Naive thymus-derived CD4-positive, alpha-beta T cell (primary cell): ENCODE results near the gene UBE3B. TPM values are rescaled to one million over a fixed set of nuclear protein-coding genes. Genes with fewer than 3 reads are reported as not detected.

Source experiments
- ATAC-seq: fragments of 150-1000 bp; cut with Tn5 transposase; 2 replicates; pipeline ENCODE4 v1.10.0; 2021; ENCODE audit warnings: mild to moderate bottlenecking, moderate library complexity
- CTCF ChIA-PET: fragments of 350-600 bp; sonication (Branson Sonifier 250); formaldehyde crosslinking; loops from one replicate; lab custom pipeline; 2021; ENCODE audit warnings: antibody characterized with exemption; lab: Charles Lee
- POLR2A ChIA-PET: fragments of 350-600 bp; sonication (Branson Sonifier 250); formaldehyde crosslinking; loops from one replicate; lab custom pipeline; 2021; ENCODE audit warnings: antibody characterized with exemption, inconsistent platforms; lab: Charles Lee
- DNase-seq, 9 donors: peaks; one replicate each; pipeline versions ENCODE4 v3.0.0 to v3.0.0-alpha.2; 2020 to 2022; ENCODE audit warnings: mixed read lengths in 1 of 9
- H3K27ac ChIP-seq: one replicate; pipeline ENCODE4 v1.7.0; 2013; ENCODE audit warnings: mild to moderate bottlenecking, low read depth, low read length, moderate library complexity
- H3K27me3 ChIP-seq, 2 donors: one replicate each; pipeline ENCODE4 v1.7.0; 2013; ENCODE audit warnings: low read length in 2 of 2, mild to moderate bottlenecking in 2 of 2, moderate library complexity in 2 of 2; ENCODE audit not compliant: control insufficient read depth in 2 of 2, insufficient read depth in 2 of 2
- H3K36me3 ChIP-seq, 3 experiments: 1 replicate in 2 of 3; 2 replicates in 1 of 3; pipeline ENCODE4 v1.7.0; 2013; ENCODE audit warnings: low read length in 3 of 3, mild to moderate bottlenecking in 3 of 3, moderate library complexity in 1 of 3; ENCODE audit not compliant: insufficient read depth in 3 of 3, control insufficient read depth in 2 of 3
- H3K4me1 ChIP-seq, 2 donors: one replicate each; pipeline ENCODE4 v1.7.0; 2013; ENCODE audit warnings: low read length in 2 of 2, mild to moderate bottlenecking in 2 of 2, moderate library complexity in 1 of 2; ENCODE audit not compliant: control insufficient read depth in 2 of 2, insufficient read depth in 2 of 2
- H3K4me3 ChIP-seq: 2 replicates; pipeline ENCODE4 v1.7.0; 2013; ENCODE audit warnings: mild to moderate bottlenecking, low read length
- H3K9me3 ChIP-seq, 3 experiments: 1 replicate in 2 of 3; 2 replicates in 1 of 3; pipeline ENCODE4 v1.7.0; 2013; ENCODE audit warnings: low read length in 3 of 3; ENCODE audit not compliant: control insufficient read depth in 2 of 3
- H3K27ac Mint-ChIP-seq, 9 donors: one replicate each; pipeline ENCODE4 v1.8.0; 2020 to 2022; ENCODE audit warnings: mixed read lengths in 9 of 9, mild to moderate bottlenecking in 8 of 9, moderate library complexity in 5 of 9, inconsistent platforms in 2 of 9
- H3K27me3 Mint-ChIP-seq, 5 donors: one replicate each; pipeline ENCODE4 v1.8.0; 2021 to 2022; ENCODE audit warnings: mixed read lengths in 5 of 5, mild to moderate bottlenecking in 1 of 5
- H3K36me3 Mint-ChIP-seq, 5 donors: one replicate each; pipeline ENCODE4 v1.8.0; 2020 to 2022; ENCODE audit warnings: mixed read lengths in 5 of 5, mild to moderate bottlenecking in 3 of 5, inconsistent platforms in 1 of 5
- H3K4me1 Mint-ChIP-seq, 7 donors: one replicate each; pipeline ENCODE4 v1.8.0; 2020 to 2022; ENCODE audit warnings: mixed read lengths in 7 of 7, mild to moderate bottlenecking in 3 of 7, inconsistent platforms in 1 of 7
- H3K4me3 Mint-ChIP-seq, 10 donors: one replicate each; pipeline ENCODE4 v1.8.0; 2020 to 2022; ENCODE audit warnings: mild to moderate bottlenecking in 10 of 10, mixed read lengths in 10 of 10, moderate library complexity in 6 of 10, inconsistent platforms in 2 of 10
- H3K9me3 Mint-ChIP-seq, 11 donors: one replicate each; pipeline ENCODE4 v1.8.0; 2020 to 2022; ENCODE audit warnings: mixed read lengths in 11 of 11, mild to moderate bottlenecking in 4 of 11, inconsistent platforms in 1 of 11, moderate library complexity in 1 of 11
- intact Hi-C, 2 donors: fragments of 100-400 bp; cut with micrococcal nuclease; formaldehyde crosslinking; loops; one replicate each; pipeline ENCODE4 v1.15.1; 2023
- polyA plus RNA-seq, 2 donors: library from polyadenylated mRNA; unstranded; fragments of 300-500 nt; fragmentation: Illumina TruSeq; gene quantifications; one replicate each; pipeline ENCODE4 v1.2.3, GENCODE V29; 2021
- total RNA-seq, 6 experiments: library from RNA in 5 of 6; stranded (reverse) in 5 of 6; gene quantifications; 1 replicate in 5 of 6; 2 replicates in 1 of 6; pipeline ENCODE4 v1.2.3 and lab custom pipeline; 2021 to 2026

Gene UBE3B
- total and polyA plus RNA-seq, 7 experiments from 2014 or later: 20.2 to 62.8 (median 34.9) TPM

- DNase-seq (no peak), ATAC-seq (no peak)
- Histone ChIP-seq H3K27me3 (no peaks in the 10 kb centered on the region), H3K9me3 (no peaks in the 10 kb centered on the region), H3K4me3 (peak overlapping the region; percentile 75), H3K4me1 (peaks cover 13 to 16% of the 10 kb centered on the region in 2 donors), H3K36me3 (peaks cover 0 to 35% (median 0%) of the 10 kb centered on the region in 3 experiments), H3K27ac (peak overlapping the region; percentile 95)
- peaks cover 0 to 3% (median 0%) of the 10 kb centered on the region in 11 donors for H3K9me3 Mint-ChIP-seq
- ChIA-PET POLR2A (interaction anchor here (0.6 to 1.6 kb wide), 2 partner anchors 95 to 107 kb away, joined by 3 to 9 read pairs; partner anchors contain the start of genes KCTD10 and UBE3B), CTCF (interaction anchor here (0.7 kb wide), 1 partner anchor 1650 kb away, joined by 3 read pairs; no protein-coding TSS in a partner anchor)
- H3K36me3 Mint-ChIP-seq: peaks cover 0 to 31% (median 11%) of the 10 kb centered on the region in 5 donors
- intact Hi-C loops: loop anchor here (2.0 to 10.0 kb wide), 7 partner anchors 422 to 1812 kb away; partner anchors contain the start of genes FICD (in 2 of the 2), ANKRD13A (in 1 of the 2), ATP2A2 (in 1 of the 2) and GIT2 (in 1 of the 2)
- peak overlapping the region; percentile 90 to 97 (median 94) for H3K4me3 Mint-ChIP-seq
- H3K4me1 Mint-ChIP-seq: peaks cover 9 to 39% (median 36%) of the 10 kb centered on the region in 7 donors
- peak overlapping the region; percentile 87 to 100 (median 95) for H3K27ac Mint-ChIP-seq
- H3K27me3 Mint-ChIP-seq: no peaks in the 10 kb centered on the region
Observed at GRCh38 chr12:109572506-109572845, 95.0 kb downstream of the UBE3B start.

DNA sequence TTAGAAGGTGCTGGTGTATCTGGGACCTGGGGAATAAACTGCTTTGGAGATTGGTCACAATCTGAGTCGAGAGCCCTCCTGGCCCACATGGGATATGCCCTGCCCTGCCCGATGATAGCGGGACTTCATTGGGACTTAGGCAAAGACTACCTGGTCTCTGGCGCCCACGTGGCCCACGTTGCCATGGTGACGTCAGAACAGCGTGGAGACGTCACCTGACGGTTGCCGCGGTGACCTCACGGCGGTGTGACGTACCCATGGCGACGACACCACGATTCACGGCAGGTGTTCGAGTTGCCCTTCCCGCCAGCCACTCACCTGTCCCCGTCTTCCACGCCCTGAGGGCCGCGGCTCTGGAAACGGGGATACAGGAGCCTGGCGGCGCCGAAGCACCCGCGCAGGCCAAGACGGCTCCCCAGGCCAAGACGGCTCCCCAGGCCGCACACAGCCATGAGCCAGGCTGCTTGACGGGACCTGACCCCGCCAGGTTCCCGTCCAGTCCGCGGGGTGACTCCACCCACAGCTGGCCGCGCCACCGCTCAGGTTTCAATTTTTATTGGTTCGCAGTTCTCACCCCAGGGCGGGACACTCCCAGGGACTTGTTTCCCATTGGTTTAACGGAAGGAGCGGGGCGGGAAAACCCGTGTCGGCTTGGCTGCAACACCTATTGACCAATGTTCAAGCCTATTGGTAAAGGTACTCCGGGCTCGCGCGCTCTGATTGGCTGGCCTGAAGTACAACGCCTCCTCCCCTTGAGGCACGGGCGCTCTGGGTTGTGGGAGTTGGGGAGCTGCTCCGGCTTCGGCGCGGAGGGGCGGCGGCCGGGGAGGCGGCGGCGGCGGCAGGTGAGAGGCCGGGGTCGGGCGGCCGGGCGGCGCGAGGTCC is 95.8 kb downstream of the UBE3B start, which contains the start of the genes MMAB and MVK:
TSS of gene MMAB (minus strand) at position 476 of the 885 bp plus-strand sequence. CDS start at position 452, 24 bp downstream.
TSS of gene MVK (plus strand) at position 766 of the 885 bp plus-strand sequence. CDS start 1,029 bp downstream, outside the sequence.
- Mint-ChIP-seq H3K9me3 (peaks cover 0 to 3% (median 0%) of the 10 kb centered on the region in 11 donors), H3K4me3 (peak within 1 kb of the TSS; percentile 90 to 97 (median 94)), H3K4me1 (peaks cover 9 to 39% (median 36%) of the 10 kb centered on the region in 7 donors), H3K27me3 (no peaks in the 10 kb centered on the region), H3K27ac (peak within 1 kb of the TSS; percentile 87 to 100 (median 95)), H3K36me3 (peaks cover 0 to 28% (median 8%) of the 10 kb centered on the region in 5 donors)
- DNase-seq (peak; percentile 87 to 99 (median 99)), ATAC-seq (peak; percentile 97)
- POLR2A ChIA-PET: interaction anchor here (0.5 to 1.6 kb wide), 4 partner anchors 17 to 290 kb away, joined by 3 to 9 read pairs (median 4); partner anchors contain the start of genes KCTD10 and UBE3B
- no peaks in the 10 kb centered on the region for H3K9me3 ChIP-seq
- H3K27me3 ChIP-seq: no peaks in the 10 kb centered on the region
- CTCF ChIA-PET: interaction anchor here (0.6 to 2.0 kb wide), 3 partner anchors 25 to 1649 kb away, joined by 3 to 7 read pairs (median 5); no protein-coding TSS in a partner anchor
- peaks cover 13 to 16% of the 10 kb centered on the region in 2 donors for H3K4me1 ChIP-seq
- H3K4me3 ChIP-seq: peak within 1 kb of the TSS; percentile 75
- peaks cover 0 to 34% (median 0%) of the 10 kb centered on the region in 3 experiments for H3K36me3 ChIP-seq
- peak within 1 kb of the TSS; percentile 95 for H3K27ac ChIP-seq
- intact Hi-C loops: loop anchor here (1.0 to 10.0 kb wide), 14 partner anchors 96 to 1812 kb away; partner anchors contain the start of genes FAM222A (in 2 of the 2), FICD (in 2 of the 2), GLTP (in 2 of the 2) and KCTD10 (in 2 of the 2)

DNA sequence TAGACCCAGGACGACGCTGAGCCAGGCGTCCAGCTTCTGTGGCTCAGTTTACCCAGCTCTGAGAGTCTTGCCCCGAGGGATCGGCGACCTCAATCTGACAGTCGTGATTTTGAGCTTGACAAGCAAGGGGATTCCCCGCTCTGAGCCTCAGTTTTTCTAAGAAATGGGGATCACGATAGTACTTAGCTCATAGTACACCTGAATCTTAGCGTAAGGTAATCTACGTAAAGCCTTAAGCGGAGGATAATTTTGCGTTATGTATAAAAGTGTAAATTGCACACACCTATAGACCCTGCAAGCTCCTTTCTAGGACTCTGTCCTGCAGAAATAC is 96.4 kb downstream of the UBE3B start:
- Mint-ChIP-seq H3K27me3 (no peaks in the 10 kb centered on the region), H3K4me1 (peaks cover 9 to 39% (median 36%) of the 10 kb centered on the region in 7 donors), H3K4me3 (peak overlapping the region; percentile 90 to 97 (median 94)), H3K27ac (peak overlapping the region; percentile 87 to 100 (median 95)), H3K9me3 (peaks cover 0 to 3% (median 0%) of the 10 kb centered on the region in 11 donors), H3K36me3 (peaks cover 0 to 34% (median 8%) of the 10 kb centered on the region in 5 donors)
- DNase-seq: no peak
- Histone ChIP-seq H3K27ac (peak overlapping the region; percentile 95), H3K27me3 (no peaks in the 10 kb centered on the region), H3K4me3 (peak overlapping the region; percentile 75), H3K36me3 (peaks cover 0 to 36% (median 0%) of the 10 kb centered on the region in 3 experiments), H3K4me1 (peaks cover 13 to 16% of the 10 kb centered on the region in 2 donors), H3K9me3 (no peaks in the 10 kb centered on the region)
- peak; percentile 3 for ATAC-seq
- ChIA-PET CTCF (interaction anchor here (0.6 to 2.0 kb wide), 2 partner anchors 24 to 419 kb away, joined by 5 to 7 read pairs; no protein-coding TSS in a partner anchor), POLR2A (interaction anchor here (0.6 to 1.6 kb wide), 3 partner anchors 17 to 289 kb away, joined by 3 to 9 read pairs (median 4); partner anchors contain the start of genes KCTD10 and UBE3B)
- intact Hi-C loops: loop anchor here (1.0 to 10.0 kb wide), 14 partner anchors 97 to 1813 kb away; partner anchors contain the start of genes FAM222A (in 2 of the 2), FICD (in 2 of the 2), GLTP (in 2 of the 2) and KCTD10 (in 2 of the 2)

GRCh38 chr12:109575683-109576082 is 98.2 kb downstream of the UBE3B start:
- Mint-ChIP-seq H3K4me1 (peaks cover 7 to 38% (median 31%) of the 10 kb centered on the region in 7 donors), H3K27me3 (no peaks in the 10 kb centered on the region), H3K36me3 (peaks cover 0 to 35% (median 10%) of the 10 kb centered on the region in 5 donors), H3K9me3 (peaks cover 0 to 3% (median 0%) of the 10 kb centered on the region in 11 donors), H3K27ac (no peak overlapping the region), H3K4me3 (peak overlapping the region in 1 of 10 donors; percentile 17)
- DNase-seq (no peak), ATAC-seq (no peak)
- Histone ChIP-seq H3K9me3 (no peaks in the 10 kb centered on the region), H3K4me3 (no peak overlapping the region), H3K27ac (no peak overlapping the region), H3K36me3 (peaks cover 0 to 45% (median 0%) of the 10 kb centered on the region in 3 experiments), H3K27me3 (no peaks in the 10 kb centered on the region), H3K4me1 (peaks cover 13 to 16% of the 10 kb centered on the region in 2 donors)
- intact Hi-C loops: loop anchor here in 1 of 2 donors (10.0 kb wide), 2 partner anchors 419 to 1061 kb away; partner anchors contain the start of genes ANKRD13A, FICD and GIT2
- CTCF ChIA-PET: no interaction called here
- POLR2A ChIA-PET: no interaction called here

- ChIA-PET POLR2A (no interaction called here), CTCF (no interaction called here)
- Mint-ChIP-seq H3K27ac (no peak overlapping the region), H3K36me3 (peaks cover 4 to 47% (median 15%) of the 10 kb centered on the region in 5 donors), H3K4me1 (peaks cover 7 to 30% (median 25%) of the 10 kb centered on the region in 7 donors), H3K27me3 (no peaks in the 10 kb centered on the region), H3K9me3 (peaks cover 0 to 3% (median 0%) of the 10 kb centered on the region in 11 donors), H3K4me3 (no peak overlapping the region)
- H3K27me3 ChIP-seq: no peaks in the 10 kb centered on the region
- H3K9me3 ChIP-seq: no peaks in the 10 kb centered on the region
- H3K27ac ChIP-seq: no peak overlapping the region
- no peak for DNase-seq
- ATAC-seq: no peak
- H3K4me3 ChIP-seq: no peak overlapping the region
- peaks cover 0 to 61% (median 0%) of the 10 kb centered on the region in 3 experiments for H3K36me3 ChIP-seq
- intact Hi-C loops: loop anchor here in 1 of 2 donors (10.0 kb wide), 2 partner anchors 417 to 1063 kb away; partner anchors contain the start of genes ANKRD13A, FICD and GIT2
- peaks cover 13 to 15% of the 10 kb centered on the region in 2 donors for H3K4me1 ChIP-seq
Observed at GRCh38 chr12:109577311-109577710, 99.9 kb downstream of the UBE3B start.
